ENCODE data around the gene ARHGEF28.

DNA sequence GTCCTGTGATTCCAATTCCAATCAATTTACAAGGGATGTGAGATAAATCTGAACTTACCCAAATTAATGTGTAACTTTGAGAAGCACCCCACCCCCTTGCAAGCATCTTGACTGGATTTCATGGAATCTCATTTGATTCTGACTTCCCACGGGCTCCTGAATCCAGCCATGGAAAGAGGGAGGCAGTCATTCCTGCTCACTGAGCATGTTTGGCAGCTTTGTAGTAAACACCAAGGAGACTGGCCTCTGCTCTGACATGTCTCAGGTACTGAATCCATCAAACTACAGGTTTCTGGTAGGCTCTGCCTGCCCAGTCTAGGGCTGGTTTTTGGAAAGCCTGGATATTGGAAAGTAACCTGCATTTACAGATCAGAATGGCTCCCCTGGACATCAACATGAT is 357.6 kb downstream of the ARHGEF28 start:
- TF ChIP-seq ZNF274 (IDR thresholded peaks at IDR 0.05; ENCODE audit: low read depth, low read length) (no peak), YY1 (IDR thresholded peaks at IDR 0.05; ENCODE audit: insufficient read depth, insufficient read length) (no peak), SUZ12 (IDR thresholded peaks at IDR 0.05; ENCODE audit: extremely low read depth, insufficient read depth, insufficient read length) (no peak)
